ENCODE results near the gene RNF130. TPM values are rescaled to one million over a fixed set of nuclear protein-coding genes. Genes with fewer than 3 reads are reported as not detected.

The RNF130 gene
- total RNA-seq (ENCODE audit: low replicate concordance), result 21.7 and 27.3 TPM in 2 replicates

GRCh38 chr5:180071531-180072255, at the start of gene RNF130:
TSS of gene RNF130 (minus strand) at chr5:180071759. CDS start at chr5:180071702, 57 bp downstream.
- peak; percentile 88 for DNase-seq (ENCODE audit: low read depth)
- H3K4me3 ChIP-seq (ENCODE audit: low read depth, low read length), result peak within 1 kb of the TSS; percentile 79
- no peak for TF ChIP-seq CTCF (IDR thresholded peaks at IDR 0.05; ENCODE audit: insufficient read depth, low read length)

GRCh38 chr5:180120237-180121101, 48.9 kb upstream of the RNF130 start:
- no peak overlapping the region for H3K4me3 ChIP-seq (ENCODE audit: low read depth, low read length)
- DNase-seq (ENCODE audit: low read depth), result no peak
- no peak for TF ChIP-seq CTCF (IDR thresholded peaks at IDR 0.05; ENCODE audit: insufficient read depth, low read length)

- TF ChIP-seq CTCF (IDR thresholded peaks at IDR 0.05; ENCODE audit: insufficient read depth, low read length), result no peak
- no peak for DNase-seq (ENCODE audit: low read depth)
- H3K4me3 ChIP-seq (ENCODE audit: low read depth, low read length), result no peak overlapping the region
These were observed 48.3 kb upstream of the RNF130 start for GRCh38 chr5:180119903-180120236.

- no peak for TF ChIP-seq CTCF (IDR thresholded peaks at IDR 0.05; ENCODE audit: insufficient read depth, low read length)
- H3K4me3 ChIP-seq (ENCODE audit: low read depth, low read length), result no peak overlapping the region
- no peak for DNase-seq (ENCODE audit: low read depth)
These were observed 47.7 kb upstream of the RNF130 start for GRCh38 chr5:180119031-180119902.

- H3K4me3 ChIP-seq (ENCODE audit: low read depth, low read length), result no peak overlapping the region
- no peak for TF ChIP-seq CTCF (IDR thresholded peaks at IDR 0.05; ENCODE audit: insufficient read depth, low read length)
- DNase-seq (ENCODE audit: low read depth), result no peak
These were observed 46.8 kb upstream of the RNF130 start for GRCh38 chr5:180118391-180118791.

- no peak overlapping the region for H3K4me3 ChIP-seq (ENCODE audit: low read depth, low read length)
- TF ChIP-seq CTCF (IDR thresholded peaks at IDR 0.05; ENCODE audit: insufficient read depth, low read length), result no peak
- DNase-seq (ENCODE audit: low read depth), result no peak
These were observed 45.6 kb upstream of the RNF130 start for GRCh38 chr5:180117000-180117725.
